ENCODE measurements around the gene ADCY2.

The ADCY2 gene

GRCh38 chr5:7364226-7364875 is 31.6 kb upstream of the ADCY2 start:
- no peak overlapping the region for H3K27ac ChIP-seq
- H3K9me3 ChIP-seq = no peaks in the 10 kb centered on the region
- no peak overlapping the region for H3K4me3 ChIP-seq
- TF ChIP-seq CTCF (IDR thresholded peaks at IDR 0.05) = no peak
- DNase-seq = no peak
- intact Hi-C loops (cut with DNase I; ENCODE audit: low total_unique reads) = no loop called here
- no peaks in the 10 kb centered on the region for H3K27me3 ChIP-seq
- H3K36me3 ChIP-seq = no peaks in the 10 kb centered on the region
- H3K4me1 ChIP-seq = no peaks in the 10 kb centered on the region

- no peak for TF ChIP-seq CTCF (IDR thresholded peaks at IDR 0.05)
- no peaks in the 10 kb centered on the region for H3K9me3 ChIP-seq
- H3K4me1 ChIP-seq = no peaks in the 10 kb centered on the region
- DNase-seq = no peak
- no peaks in the 10 kb centered on the region for H3K27me3 ChIP-seq
- H3K36me3 ChIP-seq = no peaks in the 10 kb centered on the region
- no peak overlapping the region for H3K27ac ChIP-seq
- H3K4me3 ChIP-seq = no peak overlapping the region
- intact Hi-C loops (cut with DNase I; ENCODE audit: low total_unique reads) = no loop called here
These were observed 28.2 kb upstream of the ADCY2 start for GRCh38 chr5:7367780-7368179.

- intact Hi-C loops (cut with DNase I; ENCODE audit: low total_unique reads) = no loop called here
- H3K27me3 ChIP-seq = no peaks in the 10 kb centered on the region
- no peak for DNase-seq
- no peaks in the 10 kb centered on the region for H3K36me3 ChIP-seq
- no peaks in the 10 kb centered on the region for H3K4me1 ChIP-seq
- TF ChIP-seq CTCF (IDR thresholded peaks at IDR 0.05) = no peak
- no peak overlapping the region for H3K4me3 ChIP-seq
- H3K9me3 ChIP-seq = no peaks in the 10 kb centered on the region
- H3K27ac ChIP-seq = no peak overlapping the region
These were observed 23.5 kb upstream of the ADCY2 start for GRCh38 chr5:7372399-7372798.

GRCh38 chr5:7374186-7374585 is 21.8 kb upstream of the ADCY2 start:
- no peak for DNase-seq
- no peak for TF ChIP-seq CTCF (IDR thresholded peaks at IDR 0.05)
- Histone ChIP-seq H3K4me3 (no peak overlapping the region), H3K27me3 (no peaks in the 10 kb centered on the region), H3K9me3 (no peaks in the 10 kb centered on the region), H3K36me3 (no peaks in the 10 kb centered on the region), H3K4me1 (no peaks in the 10 kb centered on the region), H3K27ac (no peak overlapping the region)
- intact Hi-C loops (cut with DNase I; ENCODE audit: low total_unique reads) = no loop called here

- intact Hi-C loops (cut with DNase I; ENCODE audit: low total_unique reads) = no loop called here
- Histone ChIP-seq H3K4me3 (no peak overlapping the region), H3K27me3 (no peaks in the 10 kb centered on the region), H3K4me1 (no peaks in the 10 kb centered on the region), H3K27ac (no peak overlapping the region), H3K36me3 (no peaks in the 10 kb centered on the region), H3K9me3 (no peaks in the 10 kb centered on the region)
- TF ChIP-seq CTCF (IDR thresholded peaks at IDR 0.05) = no peak
- DNase-seq = no peak
These were observed 20.5 kb upstream of the ADCY2 start for GRCh38 chr5:7375457-7375856.

- TF ChIP-seq CTCF (IDR thresholded peaks at IDR 0.05) = no peak
- Histone ChIP-seq H3K36me3 (no peaks in the 10 kb centered on the region), H3K4me1 (no peaks in the 10 kb centered on the region), H3K4me3 (no peak overlapping the region), H3K27ac (no peak overlapping the region), H3K27me3 (peaks cover 0 to 3% of the 10 kb centered on the region in 2 donors), H3K9me3 (no peaks in the 10 kb centered on the region)
- intact Hi-C loops (cut with DNase I; ENCODE audit: low total_unique reads) = no loop called here
- no peak for DNase-seq
These were observed 19.1 kb upstream of the ADCY2 start for GRCh38 chr5:7376871-7377270.
